BE2C (cell line): ENCODE data around the gene LRMDA.

ENCODE experiments used
- DNase-seq: peaks from one replicate; pipeline ENCODE4 v3.0.0-alpha.2; 2020
- H3K27me3 ChIP-seq: fragments of 250-450 bp; sonication (Bioruptor Pico); 2 replicates; pipeline ENCODE4 v1.5.1; 2020; ENCODE audit warnings: mild to moderate bottlenecking
- H3K36me3 ChIP-seq: fragments of 250-450 bp; sonication (Bioruptor Pico); 2 replicates; pipeline ENCODE4 v1.5.1; 2020; ENCODE audit warnings: mild to moderate bottlenecking
- H3K4me1 ChIP-seq: fragments of 250-450 bp; sonication (Bioruptor Pico); 2 replicates; pipeline ENCODE4 v1.5.1; 2020
- H3K4me3 ChIP-seq: 2 replicates; pipeline ENCODE4 v1.5.1; 2011; ENCODE audit warnings: low read depth, low read length
- H3K9me3 ChIP-seq: fragments of 250-450 bp; sonication (Bioruptor Pico); 2 replicates; pipeline ENCODE4 v1.5.1; 2020
- CTCF ChIP-seq: IDR thresholded peaks from 2 replicates; pipeline ENCODE4 v1.5.1; 2012; ENCODE audit warnings: mild to moderate bottlenecking, low read depth, low read length

The LRMDA gene

GRCh38 chr10:76198287-76199035 lies 767.0 kb downstream of the LRMDA start:
- no peaks in the 10 kb centered on the region for H3K4me1 ChIP-seq
- no peak overlapping the region for H3K4me3 ChIP-seq
- no peaks in the 10 kb centered on the region for H3K36me3 ChIP-seq
- no peaks in the 10 kb centered on the region for H3K9me3 ChIP-seq
- DNase-seq, result no peak
- H3K27me3 ChIP-seq, result no peaks in the 10 kb centered on the region
- no peak for TF ChIP-seq CTCF

GRCh38 chr10:76201962-76202361 lies 770.5 kb downstream of the LRMDA start:
- Histone ChIP-seq H3K27me3 (no peaks in the 10 kb centered on the region), H3K9me3 (no peaks in the 10 kb centered on the region), H3K36me3 (no peaks in the 10 kb centered on the region), H3K4me3 (no peak overlapping the region), H3K4me1 (no peaks in the 10 kb centered on the region)
- TF ChIP-seq CTCF, result no peak
- DNase-seq, result no peak

GRCh38 chr10:76202777-76203176 lies 771.4 kb downstream of the LRMDA start:
- H3K36me3 ChIP-seq, result no peaks in the 10 kb centered on the region
- no peaks in the 10 kb centered on the region for H3K9me3 ChIP-seq
- no peak for TF ChIP-seq CTCF
- DNase-seq, result no peak
- no peaks in the 10 kb centered on the region for H3K4me1 ChIP-seq
- no peaks in the 10 kb centered on the region for H3K27me3 ChIP-seq
- H3K4me3 ChIP-seq, result no peak overlapping the region

- Histone ChIP-seq H3K9me3 (no peaks in the 10 kb centered on the region), H3K27me3 (no peaks in the 10 kb centered on the region), H3K4me3 (no peak overlapping the region), H3K4me1 (no peaks in the 10 kb centered on the region), H3K36me3 (no peaks in the 10 kb centered on the region)
- DNase-seq, result no peak
- TF ChIP-seq CTCF, result no peak
These were observed 773.9 kb downstream of the LRMDA start for GRCh38 chr10:76205361-76205760.

- no peak for DNase-seq
- no peak overlapping the region for H3K4me3 ChIP-seq
- no peaks in the 10 kb centered on the region for H3K36me3 ChIP-seq
These were observed 775.5 kb downstream of the LRMDA start for GRCh38 chr10:76206797-76207352.

More at GRCh38 chr10:76206797-76207352, 775.5 kb downstream of the LRMDA start:
- no peak for TF ChIP-seq CTCF
- H3K9me3 ChIP-seq, result no peaks in the 10 kb centered on the region
- no peaks in the 10 kb centered on the region for H3K27me3 ChIP-seq
- no peaks in the 10 kb centered on the region for H3K4me1 ChIP-seq
